GM18907 (cell line): ENCODE results near the gene TPM3.
A peak's percentile ranks its signal among the peaks of the same experiment; 100 is the strongest.
"Not testable (repeated sequence)": the region's sequence is repeated elsewhere in the genome, so short reads cannot be mapped to it uniquely, and the experiment has no call there.

ENCODE experiments used
- ATAC-seq: cut with Tn5 transposase; IDR thresholded peaks from one replicate; pipeline ENCODE4 v1.9.1; 2021; ENCODE audit warnings: mild to moderate bottlenecking, moderate library complexity; ENCODE audit not compliant: unreplicated experiment

The TPM3 gene

GRCh38 chr1:154170547-154171222 is 21.2 kb downstream of the TPM3 start:
- ATAC-seq, result no peak

DNA sequence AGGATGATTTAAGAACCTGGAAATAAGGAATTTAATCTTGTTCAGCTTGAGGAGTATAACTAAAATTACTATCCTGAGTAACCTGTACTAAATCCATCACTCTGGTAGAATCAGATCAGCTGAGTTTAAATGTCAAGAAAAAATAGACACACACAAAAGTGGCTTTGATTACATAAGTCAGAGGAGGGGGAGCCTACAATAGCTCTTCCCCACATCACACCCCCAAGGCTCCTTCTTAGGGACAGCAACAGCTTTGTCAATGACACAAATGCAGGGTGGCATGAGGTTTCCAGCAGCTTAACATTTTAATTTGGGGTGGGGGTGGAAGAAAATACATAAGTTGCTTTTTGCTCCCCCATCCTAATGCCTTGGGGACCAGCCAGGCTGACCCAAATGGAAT is 24.4 kb downstream of the TPM3 start:
- ATAC-seq, result no peak

DNA sequence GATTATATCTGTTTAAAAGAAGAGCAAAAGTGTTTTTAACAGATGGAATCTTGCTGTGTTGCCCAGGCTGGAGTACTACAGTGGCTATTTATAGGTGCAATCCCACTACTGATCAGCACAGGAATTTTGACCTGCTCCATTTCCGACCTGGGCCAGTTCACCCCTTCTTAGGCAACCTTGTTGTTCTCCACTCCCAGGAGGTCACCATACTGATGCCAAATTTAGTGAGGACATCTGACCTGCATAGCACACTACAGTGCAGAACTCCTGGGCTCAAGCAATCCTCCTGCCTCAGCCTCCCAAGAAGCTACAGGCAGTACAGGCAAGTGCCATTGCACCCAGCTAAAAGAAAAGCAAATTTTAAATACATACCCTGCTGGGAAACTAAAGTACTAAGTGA is 25.7 kb downstream of the TPM3 start:
- no peak for ATAC-seq

GRCh38 chr1:154159554-154159953 is 32.3 kb downstream of the TPM3 start:
- ATAC-seq, result no peak

DNA sequence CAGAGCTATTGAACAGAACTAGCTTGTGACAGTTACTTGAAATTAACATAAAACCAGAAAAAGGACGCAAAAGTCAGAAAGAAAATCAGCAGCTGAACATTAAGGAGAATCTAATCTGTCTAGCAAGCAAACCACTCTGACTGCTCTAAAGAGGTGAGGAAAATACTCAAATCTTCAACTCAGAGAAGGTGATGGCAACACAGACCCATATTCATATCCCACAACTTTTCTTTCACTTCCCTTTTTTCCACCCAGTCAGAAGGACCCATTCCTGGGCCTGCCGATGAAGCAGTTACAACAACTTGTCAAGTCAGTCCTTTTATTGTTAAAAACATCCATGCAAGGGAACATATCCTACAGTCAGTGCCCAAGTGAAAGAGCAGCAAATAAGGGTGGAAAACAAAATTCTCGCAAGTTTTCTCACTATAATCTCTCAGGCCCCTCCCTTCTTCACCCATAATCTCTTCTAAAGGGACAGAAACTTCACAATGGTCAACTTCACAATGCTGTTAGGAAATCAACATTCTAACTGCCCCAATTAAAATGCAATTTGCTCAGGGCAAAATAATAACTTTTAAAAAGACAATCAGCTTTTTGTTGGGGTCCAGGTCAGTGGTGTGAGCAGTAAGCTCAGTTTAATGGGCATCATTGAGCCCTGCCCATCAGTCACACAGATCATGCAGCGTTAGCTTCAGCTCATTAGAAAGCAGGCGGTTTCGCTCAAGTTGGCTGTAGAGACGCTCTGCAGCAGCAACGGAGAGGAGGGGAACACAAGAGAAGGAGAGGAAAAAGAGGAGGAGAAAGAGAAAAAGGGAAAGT is 33.4 kb downstream of the TPM3 start:
- ATAC-seq, result peak; percentile 40

DNA sequence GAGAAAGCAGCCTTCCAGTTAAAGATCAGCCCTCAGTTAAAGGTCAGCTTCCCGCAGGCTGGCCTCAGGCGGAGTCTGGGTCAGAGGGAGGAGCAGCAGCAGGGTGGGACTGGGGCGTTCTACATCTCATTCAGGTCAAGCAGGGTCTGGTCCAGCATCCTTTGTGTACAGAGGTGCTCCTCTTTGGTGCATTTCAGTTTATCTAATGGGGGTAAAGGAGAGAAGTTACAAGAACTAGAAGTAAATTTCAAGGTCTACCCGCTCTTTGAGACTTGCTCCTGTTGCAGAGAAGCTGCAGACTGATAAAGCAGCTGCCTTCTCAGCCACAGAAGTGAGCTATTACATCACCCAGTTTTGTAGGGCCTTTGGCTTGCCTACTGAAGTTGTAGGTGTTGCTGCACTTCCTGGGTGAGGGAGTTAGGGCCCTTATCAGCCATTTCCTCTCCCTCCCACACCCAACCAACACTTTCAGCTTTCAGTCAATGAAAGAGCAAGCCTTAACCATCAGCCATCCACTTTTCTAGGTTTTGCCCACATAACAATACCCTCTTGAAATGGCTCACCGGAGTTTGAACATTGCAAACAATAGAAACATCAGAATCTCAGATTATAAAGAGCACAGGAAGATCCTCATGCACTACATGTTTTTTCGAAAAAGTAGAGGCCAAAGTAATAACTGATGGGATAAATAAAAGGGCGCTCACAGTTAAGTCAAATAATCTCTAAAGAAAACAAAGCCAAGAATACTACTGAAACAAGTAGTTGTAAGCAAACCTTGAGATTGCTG is 34.2 kb downstream of the TPM3 start:
- ATAC-seq, result peak; percentile 69

GRCh38 chr1:154155251-154155650 is 36.6 kb downstream of the TPM3 start:
- ATAC-seq, result no peak

- ATAC-seq, result no peak
These were observed 37.2 kb downstream of the TPM3 start, which contains the start of gene NUP210L for GRCh38 chr1:154154534-154155191. Gene NUP210L, minus strand, starts transcription at chr1:154155073.

DNA sequence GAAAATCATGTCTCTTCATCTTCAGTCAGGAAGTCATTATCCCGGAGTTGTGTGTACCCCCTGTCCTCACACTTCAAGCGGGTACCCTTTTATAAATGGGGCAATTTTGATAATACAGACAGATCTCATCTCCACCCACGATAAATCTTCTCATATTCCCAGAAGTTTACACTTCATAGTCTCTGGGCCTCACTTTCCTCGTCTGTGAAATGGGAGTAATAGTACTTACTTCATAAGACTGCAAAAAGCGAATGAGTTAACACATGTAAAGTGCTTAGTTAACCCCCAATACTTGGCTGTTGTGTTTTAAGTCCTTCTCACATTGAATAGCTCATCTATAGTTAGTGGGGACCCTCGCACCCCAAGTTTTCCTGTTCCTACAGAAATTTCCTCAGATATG is 37.8 kb downstream of the TPM3 start:
- ATAC-seq, result no peak

- ATAC-seq, result no peak
These were observed 40.6 kb downstream of the TPM3 start for GRCh38 chr1:154151311-154151710.

- ATAC-seq, result no peak
These were observed 43.1 kb downstream of the TPM3 start for GRCh38 chr1:154148807-154149206.

GRCh38 chr1:154147505-154147904 is 44.4 kb downstream of the TPM3 start:
- not testable (repeated sequence) for ATAC-seq

DNA sequence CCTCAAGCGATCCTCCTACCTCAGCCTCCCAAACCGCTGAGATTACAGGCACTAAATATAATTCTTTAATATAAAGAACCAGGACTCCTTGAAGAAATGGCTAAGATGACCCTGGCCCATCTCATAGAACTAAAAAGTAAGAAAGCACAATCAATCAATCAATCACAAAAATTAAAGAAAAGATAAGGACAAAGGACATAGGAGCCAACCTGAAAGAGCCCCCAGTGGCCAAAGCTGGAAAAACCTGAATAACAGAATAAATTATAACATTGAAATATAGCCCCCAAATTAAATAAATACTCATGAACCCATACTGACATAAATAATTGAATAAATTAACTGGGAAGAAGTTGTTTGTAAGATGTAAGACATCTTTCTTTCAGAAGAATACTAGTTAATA is 45.9 kb downstream of the TPM3 start:
- no peak for ATAC-seq

GRCh38 chr1:154142358-154142757 is 49.5 kb downstream of the TPM3 start:
- ATAC-seq, result no peak

GRCh38 chr1:154141240-154141639 is 50.7 kb downstream of the TPM3 start:
- ATAC-seq, result no peak

GRCh38 chr1:154137888-154138287 is 54.0 kb downstream of the TPM3 start:
- ATAC-seq, result no peak

DNA sequence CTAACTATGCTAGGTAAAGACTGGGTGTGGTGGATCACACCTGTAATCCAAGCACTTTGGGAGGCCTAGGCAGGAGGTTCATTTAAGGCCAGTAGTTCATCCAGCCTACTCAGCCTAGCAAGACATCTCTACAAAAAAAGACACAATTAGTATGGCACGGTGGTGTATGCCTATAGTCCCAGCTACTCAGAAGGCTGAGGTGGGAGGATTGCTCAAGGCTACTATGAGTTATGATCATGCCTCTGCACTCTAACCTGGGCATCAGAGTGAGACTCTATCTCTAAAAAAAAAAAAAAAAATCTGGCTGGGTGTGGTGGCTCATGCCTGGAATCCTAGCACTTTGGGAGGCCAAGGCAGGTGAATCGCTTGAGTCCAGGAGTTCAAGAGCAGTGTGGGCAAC is 58.6 kb downstream of the TPM3 start:
- ATAC-seq, result no peak

DNA sequence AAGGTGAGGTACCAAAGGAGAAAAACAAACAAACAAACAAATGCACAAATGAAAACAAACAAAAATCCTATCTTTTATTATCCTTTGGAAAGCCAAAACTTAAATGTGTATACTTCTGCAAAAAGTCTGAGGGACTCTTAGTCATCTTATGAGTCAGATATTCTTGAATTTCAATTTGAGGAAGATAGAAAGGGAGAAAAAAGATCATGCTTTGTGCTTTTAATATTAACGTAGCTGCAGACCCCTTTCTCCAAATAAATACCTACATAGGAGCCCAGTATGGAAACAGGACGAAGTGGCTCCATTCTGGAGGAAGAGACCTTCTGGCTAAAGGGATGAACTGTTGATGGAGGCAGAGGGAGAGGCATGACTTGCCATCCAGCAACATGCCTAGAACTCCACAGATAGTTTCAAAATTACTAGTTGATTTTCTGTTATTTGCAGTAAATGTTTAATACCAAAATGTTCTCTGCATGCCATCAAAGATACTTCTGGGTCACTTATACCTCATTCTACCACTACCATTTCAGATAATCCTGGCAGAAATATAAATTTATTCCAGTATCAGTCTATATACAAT is 62.4 kb downstream of the TPM3 start:
- no peak for ATAC-seq

DNA sequence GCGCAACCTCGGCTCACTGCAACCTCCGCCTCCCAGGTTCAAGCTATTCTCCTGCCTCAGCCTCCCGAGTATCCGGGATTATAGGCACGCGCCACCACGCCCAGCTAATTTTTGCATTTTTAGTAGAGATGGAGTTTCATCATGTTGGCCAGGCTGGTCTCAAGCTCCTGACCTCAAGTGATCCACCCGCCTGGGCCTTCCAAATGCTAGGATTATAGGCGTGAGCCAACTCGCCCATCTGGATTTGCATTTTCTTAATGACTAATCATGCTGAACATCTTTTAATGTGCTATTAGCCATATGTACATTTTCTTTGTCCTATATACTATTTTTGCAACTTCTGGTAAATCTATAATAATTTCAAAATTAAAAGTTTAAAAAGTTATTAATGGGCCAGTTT is 68.7 kb downstream of the TPM3 start:
- not testable (repeated sequence) for ATAC-seq

DNA sequence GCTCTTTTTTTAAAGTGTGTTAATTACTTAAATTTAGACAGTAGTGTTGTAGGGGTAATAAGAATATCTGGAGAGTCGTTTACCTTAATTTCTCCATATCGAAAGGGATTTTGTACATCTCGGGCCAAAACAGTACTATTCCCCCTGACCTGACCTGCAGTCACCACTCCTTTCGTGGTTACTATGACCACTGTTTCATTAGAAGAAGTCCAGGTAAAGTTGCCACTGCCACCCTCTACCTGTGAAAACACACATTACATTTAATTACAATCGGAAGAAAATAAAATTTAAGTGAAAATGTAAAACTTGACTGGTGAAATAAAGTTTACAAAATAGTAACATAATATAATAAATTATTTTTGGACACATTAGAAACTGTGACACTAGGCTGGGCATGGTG is 74.3 kb downstream of the TPM3 start:
- ATAC-seq, result no peak

DNA sequence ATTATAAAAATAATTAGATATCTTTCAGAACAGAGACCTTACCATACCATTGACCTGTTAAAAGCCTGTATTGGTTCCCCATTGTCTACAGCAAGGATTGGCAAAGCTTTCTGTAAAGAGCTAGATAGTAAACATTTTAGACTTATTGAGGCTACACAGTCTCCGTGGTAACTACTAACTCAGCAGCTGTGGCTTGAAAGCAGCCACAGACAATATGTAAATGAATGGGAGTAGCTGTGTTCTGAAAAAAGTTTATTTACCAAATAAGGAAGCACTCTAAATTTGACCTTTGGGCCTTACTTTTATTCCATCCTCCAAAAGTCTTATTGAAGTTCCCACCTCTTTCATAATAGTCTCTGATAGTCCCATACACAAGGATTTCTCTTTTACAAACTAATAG is 76.7 kb downstream of the TPM3 start:
- no peak for ATAC-seq
